ENCODE data around the gene DNAJC7. TPM values are rescaled to one million over a fixed set of nuclear protein-coding genes. Genes with fewer than 3 reads are reported as not detected.

DNAJC7 gene
- total RNA-seq, 1 experiment from 2014 or later, result 133 TPM

- DNase-seq (ENCODE audit: low read depth), result no peak
Measured at GRCh38 chr17:41977991-41978390, 39.2 kb downstream of the DNAJC7 start.

GRCh38 chr17:41976142-41976768 is 41.0 kb downstream of the DNAJC7 start:
- DNase-seq (ENCODE audit: low read depth), result no peak

- no peak for DNase-seq (ENCODE audit: low read depth)
Measured at GRCh38 chr17:41975099-41976083, 41.8 kb downstream of the DNAJC7 start.

GRCh38 chr17:41974658-41975057 is 42.6 kb downstream of the DNAJC7 start:
- DNase-seq (ENCODE audit: low read depth), result no peak

- DNase-seq (ENCODE audit: low read depth), result no peak
Measured at GRCh38 chr17:41974031-41974430, 43.2 kb downstream of the DNAJC7 start.

- DNase-seq (ENCODE audit: low read depth), result no peak
Measured at GRCh38 chr17:41973408-41973811, 43.8 kb downstream of the DNAJC7 start.

GRCh38 chr17:41972571-41973407 is 44.5 kb downstream of the DNAJC7 start:
- DNase-seq (ENCODE audit: low read depth), result no peak

- no peak for DNase-seq (ENCODE audit: low read depth)
Measured at GRCh38 chr17:41971721-41972523, 45.3 kb downstream of the DNAJC7 start.

- DNase-seq (ENCODE audit: low read depth), result no peak
Measured at GRCh38 chr17:41970901-41971331, 46.3 kb downstream of the DNAJC7 start.

- DNase-seq (ENCODE audit: low read depth), result no peak
Measured at GRCh38 chr17:41968676-41969075, 48.6 kb downstream of the DNAJC7 start.

- DNase-seq (ENCODE audit: low read depth), result no peak
Measured at GRCh38 chr17:41967921-41968578, 49.2 kb downstream of the DNAJC7 start.

- DNase-seq (ENCODE audit: low read depth), result no peak
Measured at GRCh38 chr17:41967141-41967920, 49.9 kb downstream of the DNAJC7 start.

- DNase-seq (ENCODE audit: low read depth), result peak; percentile 78
Measured at GRCh38 chr17:41966463-41967140, 50.6 kb downstream of the DNAJC7 start, which contains the start of gene CNP. CNP (plus strand) TSS chr17:41966795; CDS start chr17:41966885, 90 bp downstream.

- peak; percentile 46 for DNase-seq (ENCODE audit: low read depth)
Measured at GRCh38 chr17:41965694-41966462, 51.4 kb downstream of the DNAJC7 start.

GRCh38 chr17:41962768-41963434 is 54.3 kb downstream of the DNAJC7 start:
- peak; percentile 54 for DNase-seq (ENCODE audit: low read depth)

GRCh38 chr17:41962111-41962510 is 55.1 kb downstream of the DNAJC7 start:
- DNase-seq (ENCODE audit: low read depth), result no peak

Data from HT1080 (cell line).